ENCODE data around the gene ENTPD6. TPM values are rescaled to one million over a fixed set of nuclear protein-coding genes. Genes with fewer than 3 reads are reported as not detected.

Gene ENTPD6
- total and polyA plus RNA-seq, 2 experiments from 2014 or later, result 80.4 to 87.1 TPM

DNA sequence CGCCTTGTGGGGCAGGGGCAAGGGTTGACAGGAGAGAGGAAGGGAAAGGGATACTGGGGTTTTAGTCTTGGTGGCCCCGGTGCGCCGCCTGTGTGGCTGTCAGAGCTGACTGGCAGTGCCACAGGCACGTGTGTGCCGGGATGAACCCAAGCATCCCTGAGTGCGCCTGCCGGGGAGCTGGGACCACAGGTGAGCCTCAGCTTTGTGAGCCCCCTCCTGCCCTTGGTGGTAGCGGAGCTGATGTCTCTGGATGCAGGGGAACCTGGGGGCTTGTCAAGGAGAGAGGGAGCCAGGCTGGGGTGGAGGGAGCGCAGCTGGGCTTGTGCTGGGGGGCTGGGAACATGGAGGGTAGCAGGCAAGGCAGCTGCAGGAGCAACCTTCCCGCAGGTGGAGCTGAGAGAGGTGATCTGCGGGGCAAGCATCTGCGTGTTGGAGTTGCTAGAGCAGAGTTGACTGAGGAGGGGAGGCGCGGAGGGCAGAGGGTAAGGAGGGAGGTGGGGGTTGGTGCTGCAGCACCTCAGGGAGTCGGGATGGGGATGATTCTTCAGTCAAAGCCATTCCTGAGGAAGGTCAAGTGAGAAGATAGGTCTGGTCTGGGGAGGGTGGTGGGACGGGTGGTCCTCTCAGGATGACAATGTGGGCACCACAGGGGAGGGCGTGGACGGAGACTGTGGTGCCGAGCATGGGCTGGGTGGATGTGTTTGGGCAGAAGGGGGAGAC is 80.5 kb downstream of the ENTPD6 start:
- Histone ChIP-seq H3K27me3 (no peaks in the 10 kb centered on the region), H3K27ac (no peak overlapping the region), H3K4me2 (no peak overlapping the region), H3K36me3 (replicated peaks; ENCODE audit: insufficient read depth, low read depth) (no peaks in the 10 kb centered on the region), H3K9me3 (ENCODE audit: low read depth) (no peaks in the 10 kb centered on the region), H3K9me2 (replicated peaks; ENCODE audit: insufficient read depth) (no peaks in the 10 kb centered on the region), H3K79me2 (no peaks in the 10 kb centered on the region), H2AFZ (no peak overlapping the region), H4K20me1 (ENCODE audit: insufficient read depth, poor library complexity, severe bottlenecking) (no peaks in the 10 kb centered on the region), H3K4me1 (ENCODE audit: insufficient read depth) (no peaks in the 10 kb centered on the region), H3K4me3 (no peak overlapping the region)
- TF ChIP-seq, protein P1, sequence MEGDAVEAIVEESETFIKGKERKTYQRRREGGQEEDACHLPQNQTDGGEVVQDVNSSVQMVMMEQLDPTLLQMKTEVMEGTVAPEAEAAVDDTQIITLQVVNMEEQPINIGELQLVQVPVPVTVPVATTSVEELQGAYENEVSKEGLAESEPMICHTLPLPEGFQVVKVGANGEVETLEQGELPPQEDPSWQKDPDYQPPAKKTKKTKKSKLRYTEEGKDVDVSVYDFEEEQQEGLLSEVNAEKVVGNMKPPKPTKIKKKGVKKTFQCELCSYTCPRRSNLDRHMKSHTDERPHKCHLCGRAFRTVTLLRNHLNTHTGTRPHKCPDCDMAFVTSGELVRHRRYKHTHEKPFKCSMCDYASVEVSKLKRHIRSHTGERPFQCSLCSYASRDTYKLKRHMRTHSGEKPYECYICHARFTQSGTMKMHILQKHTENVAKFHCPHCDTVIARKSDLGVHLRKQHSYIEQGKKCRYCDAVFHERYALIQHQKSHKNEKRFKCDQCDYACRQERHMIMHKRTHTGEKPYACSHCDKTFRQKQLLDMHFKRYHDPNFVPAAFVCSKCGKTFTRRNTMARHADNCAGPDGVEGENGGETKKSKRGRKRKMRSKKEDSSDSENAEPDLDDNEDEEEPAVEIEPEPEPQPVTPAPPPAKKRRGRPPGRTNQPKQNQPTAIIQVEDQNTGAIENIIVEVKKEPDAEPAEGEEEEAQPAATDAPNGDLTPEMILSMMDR (IDR thresholded peaks at IDR 0.05; ENCODE audit: poor library complexity), result no peak
- TF ChIP-seq EZH2phosphoT487 (IDR thresholded peaks at IDR 0.05; ENCODE audit: low read depth, severe bottlenecking, unreplicated experiment) (no peak), EZH2 (IDR thresholded peaks at IDR 0.05; ENCODE audit: borderline replicate concordance) (no peak)
- 94% methylated on average over 15 of the region's 20 CpGs for WGBS (ENCODE audit: low lambda C conversion rate, missing lambda C conversion rate)
- DNase-seq (ENCODE audit: low spot score), result no peak

Small RNAs within 50 kb of the gene (small RNA-seq; reads per million reads assigned to genes)
- gene AL035252.4, result not detected
- gene AL121772.2, result not detected
- gene RF00019, result not detected

Other genes with a start within 250 kb of the ENTPD6 start
- not detected in 2 replicates for gene CST7, start 246.4 kb upstream of the ENTPD6 start, total RNA-seq
- gene CST7, start 246.4 kb upstream of the ENTPD6 start, polyA plus RNA-seq, result not detected in 2 replicates
- gene APMAP, start 203.0 kb upstream of the ENTPD6 start, total RNA-seq, result 97.7 and 110 TPM in 2 replicates
- gene APMAP, start 203.0 kb upstream of the ENTPD6 start, polyA plus RNA-seq, result 123 and 125 TPM in 2 replicates
- 20.5 and 22.2 TPM in 2 replicates for gene ACSS1, start 137.6 kb upstream of the ENTPD6 start, total RNA-seq
- 28.2 and 37.7 TPM in 2 replicates for gene ACSS1, start 137.6 kb upstream of the ENTPD6 start, polyA plus RNA-seq
- gene VSX1, start 113.6 kb upstream of the ENTPD6 start, total RNA-seq, result not detected in 2 replicates
- not detected in 2 replicates for gene VSX1, start 113.6 kb upstream of the ENTPD6 start, polyA plus RNA-seq
- gene PYGB, start 52.4 kb downstream of the ENTPD6 start, total RNA-seq, result 52.0 and 61.1 TPM in 2 replicates
- gene PYGB, start 52.4 kb downstream of the ENTPD6 start, polyA plus RNA-seq, result 35.0 and 45.3 TPM in 2 replicates
- gene ABHD12, start 195.1 kb downstream of the ENTPD6 start, total RNA-seq, result 63.0 and 69.5 TPM in 2 replicates
- 150 and 187 TPM in 2 replicates for gene ABHD12, start 195.1 kb downstream of the ENTPD6 start, polyA plus RNA-seq
- gene GINS1, start 212.0 kb downstream of the ENTPD6 start, total RNA-seq, result 4.9 and 6.5 TPM in 2 replicates
- 3.5 and 7.6 TPM in 2 replicates for gene GINS1, start 212.0 kb downstream of the ENTPD6 start, polyA plus RNA-seq